Ovary (tissue), 3 donors: ENCODE results near the gene FKBP10.
A peak's percentile ranks its signal among the peaks of the same experiment; 100 is the strongest.

Experiments
- EP300 ChIP-seq: sonication (generic); formaldehyde crosslinking; IDR thresholded peaks from one replicate; pipeline ENCODE4 v1.6.1; 2017; ENCODE audit warnings: antibody characterized with exemption
- POLR2A ChIP-seq: fragments of 450-650 bp; IDR thresholded peaks from one replicate; pipeline ENCODE4 v1.6.1; 2017; ENCODE audit warnings: antibody characterized with exemption, mild to moderate bottlenecking, moderate library complexity
- TF ChIP-seq, protein P1 (sequence below), 3 donors: fragments of 450-650 bp in 2 of 3; fragments of 200-600 bp in 1 of 3; IDR thresholded peaks; one replicate each; pipeline versions ENCODE4 v1.5.1 to v1.8.0; 2016 to 2022; ENCODE audit warnings: antibody characterized with exemption in 3 of 3, mild to moderate bottlenecking in 1 of 3
- donor health status: DM: no; HTN: no; CAD: no.

- TF ChIP-seq, protein P1, sequence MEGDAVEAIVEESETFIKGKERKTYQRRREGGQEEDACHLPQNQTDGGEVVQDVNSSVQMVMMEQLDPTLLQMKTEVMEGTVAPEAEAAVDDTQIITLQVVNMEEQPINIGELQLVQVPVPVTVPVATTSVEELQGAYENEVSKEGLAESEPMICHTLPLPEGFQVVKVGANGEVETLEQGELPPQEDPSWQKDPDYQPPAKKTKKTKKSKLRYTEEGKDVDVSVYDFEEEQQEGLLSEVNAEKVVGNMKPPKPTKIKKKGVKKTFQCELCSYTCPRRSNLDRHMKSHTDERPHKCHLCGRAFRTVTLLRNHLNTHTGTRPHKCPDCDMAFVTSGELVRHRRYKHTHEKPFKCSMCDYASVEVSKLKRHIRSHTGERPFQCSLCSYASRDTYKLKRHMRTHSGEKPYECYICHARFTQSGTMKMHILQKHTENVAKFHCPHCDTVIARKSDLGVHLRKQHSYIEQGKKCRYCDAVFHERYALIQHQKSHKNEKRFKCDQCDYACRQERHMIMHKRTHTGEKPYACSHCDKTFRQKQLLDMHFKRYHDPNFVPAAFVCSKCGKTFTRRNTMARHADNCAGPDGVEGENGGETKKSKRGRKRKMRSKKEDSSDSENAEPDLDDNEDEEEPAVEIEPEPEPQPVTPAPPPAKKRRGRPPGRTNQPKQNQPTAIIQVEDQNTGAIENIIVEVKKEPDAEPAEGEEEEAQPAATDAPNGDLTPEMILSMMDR (IDR thresholded peaks at IDR 0.05): peak; percentile 58 to 91 (median 85)
- peak; percentile 26 for TF ChIP-seq POLR2A
- TF ChIP-seq EP300: no peak
Observed at GRCh38 chr17:41811549-41812380, 1.0 kb upstream of the FKBP10 start, which contains the start of gene P3H4.
